Stimulated activated effector memory CD8-positive, alpha-beta T cell treated with anti-CD3 and anti-CD28 coated beads, Interleukin-12 subunit alpha, Interleukin-12 subunit beta, amount 100 ng/mL, for 72 hours (primary cell): ENCODE data around the gene PAQR4.

Source experiments
- ATAC-seq: fragments of 150-1000 bp; cut with Tn5 transposase; 2 replicates; pipeline ENCODE4 v1.10.0; 2021
- DNase-seq, 2 donors: peaks; one replicate each; pipeline ENCODE4 v3.0.0; 2021 to 2022; ENCODE audit warnings: low spot score in 2 of 2
- H3K27ac Mint-ChIP-seq: one replicate; pipeline ENCODE4 v1.8.0; 2022; ENCODE audit warnings: mild to moderate bottlenecking, mixed read lengths
- H3K36me3 Mint-ChIP-seq: one replicate; pipeline ENCODE4 v1.8.0; 2022; ENCODE audit warnings: mild to moderate bottlenecking, mixed read lengths
- H3K4me1 Mint-ChIP-seq: one replicate; pipeline ENCODE4 v1.8.0; 2022; ENCODE audit warnings: mixed read lengths
- H3K4me3 Mint-ChIP-seq: one replicate; pipeline ENCODE4 v1.8.0; 2022; ENCODE audit warnings: mild to moderate bottlenecking, mixed read lengths
- H3K9me3 Mint-ChIP-seq: one replicate; pipeline ENCODE4 v1.8.0; 2022; ENCODE audit warnings: mixed read lengths

The PAQR4 gene

DNA sequence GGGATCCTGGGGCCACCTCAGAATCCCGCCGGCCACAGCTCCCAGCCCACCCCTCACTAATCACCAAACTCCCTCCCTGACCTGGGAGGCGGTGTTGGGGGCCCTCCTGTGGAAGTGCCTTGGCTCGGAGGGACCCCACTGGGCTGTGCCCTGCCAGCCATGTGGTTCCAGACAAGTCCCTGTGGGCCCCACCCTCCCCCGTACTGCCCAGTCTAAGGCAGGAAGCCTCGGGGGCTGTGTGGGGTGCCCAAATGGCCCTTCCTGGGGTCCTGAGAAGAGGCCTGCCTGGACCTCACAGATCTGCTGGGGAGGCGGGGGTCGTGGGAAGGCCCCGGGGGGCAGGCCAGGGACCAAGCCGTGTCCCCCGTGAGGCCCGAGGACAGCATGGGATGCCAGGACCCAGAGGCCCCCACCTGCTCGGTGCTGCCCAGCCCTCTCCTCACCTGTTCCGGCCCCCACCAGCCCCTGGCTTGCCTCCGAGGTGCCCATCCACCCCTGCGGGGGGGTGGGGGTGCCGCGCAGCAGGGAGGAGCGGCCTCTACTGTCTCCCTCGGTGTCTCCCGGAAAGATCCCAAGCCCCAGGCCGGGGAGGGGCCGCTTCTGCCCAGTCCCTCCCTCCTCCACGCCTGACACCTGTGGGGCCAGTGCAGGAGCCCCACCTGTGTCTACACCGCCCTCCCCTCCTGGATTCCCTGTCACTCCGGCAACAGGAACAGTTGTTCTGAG, 14.3 kb upstream of the PAQR4 start:
- Mint-ChIP-seq H3K27ac (no peak overlapping the region), H3K4me1 (no peaks in the 10 kb centered on the region), H3K4me3 (no peak overlapping the region), H3K9me3 (no peaks in the 10 kb centered on the region), H3K36me3 (peaks cover 4% of the 10 kb centered on the region)
- no peak for DNase-seq
- ATAC-seq = no peak

DNA sequence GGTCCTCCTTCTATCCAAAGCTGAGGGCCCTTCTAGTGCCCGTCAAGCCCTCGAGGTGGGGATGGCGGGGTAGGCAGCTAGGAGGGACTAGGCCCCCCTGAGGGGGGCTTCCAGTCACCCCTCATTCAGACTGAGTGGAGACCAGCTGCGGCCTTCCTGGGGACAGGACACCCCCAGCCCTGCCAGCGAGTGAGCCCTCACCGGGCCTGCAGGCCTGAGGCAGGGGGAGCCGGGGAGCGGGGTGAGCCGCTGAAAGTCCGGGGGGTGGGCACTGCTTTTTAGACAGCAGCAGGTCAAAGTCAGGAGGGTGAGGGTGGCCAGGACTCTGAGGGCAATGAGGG, 13.7 kb upstream of the PAQR4 start:
- peaks cover 8% of the 10 kb centered on the region for H3K36me3 Mint-ChIP-seq
- no peaks in the 10 kb centered on the region for H3K4me1 Mint-ChIP-seq
- H3K27ac Mint-ChIP-seq = no peak overlapping the region
- DNase-seq (no peak), ATAC-seq (no peak)
- H3K9me3 Mint-ChIP-seq = no peaks in the 10 kb centered on the region
- H3K4me3 Mint-ChIP-seq = no peak overlapping the region

DNA sequence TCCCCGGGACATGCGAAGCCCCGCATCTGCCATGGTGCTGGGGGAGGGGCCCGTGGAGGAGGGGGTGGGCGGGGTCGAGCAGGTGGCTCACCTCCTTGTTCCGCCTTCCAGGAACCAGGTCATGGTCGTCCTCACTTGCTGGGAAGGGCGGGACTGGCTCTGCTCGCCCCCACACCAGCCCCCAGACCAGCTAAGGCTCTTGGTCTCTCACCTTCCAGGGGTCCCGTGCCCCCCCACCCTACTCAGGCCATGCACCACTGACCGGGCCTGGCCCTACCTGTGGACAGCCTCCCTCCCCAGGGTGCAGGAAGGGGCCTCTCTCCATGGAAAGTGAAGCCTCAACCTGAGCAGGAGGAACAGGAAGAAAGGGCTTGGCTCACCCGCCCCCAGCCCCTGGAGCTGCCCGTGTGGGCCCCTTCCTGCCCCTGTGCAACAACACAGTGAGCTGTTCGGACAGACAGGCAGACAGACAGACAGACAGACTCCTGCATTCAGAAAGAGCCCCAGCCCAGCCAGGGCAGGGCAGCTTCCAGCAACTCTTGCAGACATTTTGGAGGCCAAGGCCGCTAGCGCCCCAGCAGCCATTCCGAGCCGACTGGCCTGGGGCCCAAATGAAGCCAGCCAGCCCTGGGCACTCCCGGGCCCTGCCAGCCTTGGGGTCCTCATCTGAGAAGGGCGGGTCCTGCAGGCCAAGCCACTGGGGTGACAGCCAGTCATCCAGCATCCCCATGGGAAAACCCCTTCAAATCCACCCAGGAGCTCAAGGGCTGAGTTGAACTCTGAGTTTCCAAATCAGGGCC, 13.2 kb upstream of the PAQR4 start:
- H3K9me3 Mint-ChIP-seq = no peaks in the 10 kb centered on the region
- DNase-seq (no peak), ATAC-seq (peak; percentile 4)
- no peak overlapping the region for H3K27ac Mint-ChIP-seq
- no peaks in the 10 kb centered on the region for H3K4me1 Mint-ChIP-seq
- no peak overlapping the region for H3K4me3 Mint-ChIP-seq
- H3K36me3 Mint-ChIP-seq = peaks cover 8% of the 10 kb centered on the region

DNA sequence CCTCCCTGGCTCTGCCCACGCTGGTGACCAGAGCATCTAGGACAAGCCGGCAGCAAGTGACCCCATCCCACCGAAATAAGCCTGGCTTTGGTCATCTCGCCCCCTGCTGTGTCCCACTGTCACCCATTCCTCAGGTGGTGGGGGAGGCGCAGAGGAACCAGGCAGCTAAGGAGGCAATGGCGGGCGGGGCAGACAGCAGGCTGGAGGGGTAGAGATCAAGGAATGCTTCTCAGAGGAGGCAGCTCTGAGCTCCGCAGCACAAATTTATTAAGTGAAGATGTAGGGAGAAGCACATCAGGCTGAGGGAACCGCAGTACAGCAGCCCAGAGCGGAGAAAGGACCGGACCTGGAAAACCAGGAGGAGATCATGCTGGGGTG, 12.6 kb upstream of the PAQR4 start:
- H3K27ac Mint-ChIP-seq = no peak overlapping the region
- H3K4me3 Mint-ChIP-seq = no peak overlapping the region
- H3K4me1 Mint-ChIP-seq = peaks cover 2% of the 10 kb centered on the region
- ATAC-seq = no peak
- H3K9me3 Mint-ChIP-seq = no peaks in the 10 kb centered on the region
- DNase-seq = no peak
- H3K36me3 Mint-ChIP-seq = peaks cover 8% of the 10 kb centered on the region

DNA sequence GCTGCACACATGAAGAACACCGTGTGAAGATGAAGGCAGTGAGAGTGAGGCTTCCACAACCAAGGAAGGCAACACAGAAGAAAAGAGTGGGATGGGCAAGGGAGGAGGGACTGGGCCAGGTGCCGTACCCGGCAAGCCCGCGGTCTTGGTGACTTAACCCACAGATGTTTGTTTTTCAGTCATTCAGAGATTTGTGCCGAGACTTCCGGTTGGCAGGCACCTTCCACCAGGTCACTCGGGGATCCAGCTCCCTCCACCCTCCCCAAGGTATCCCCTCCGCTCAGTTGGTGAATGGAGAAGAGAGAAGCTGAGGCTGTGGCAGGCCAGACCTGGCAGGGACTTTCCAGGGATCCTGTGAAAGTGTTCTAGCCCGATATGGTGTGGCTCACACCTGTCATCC, 9.9 kb upstream of the PAQR4 start:
- peaks cover 8% of the 10 kb centered on the region for H3K36me3 Mint-ChIP-seq
- ATAC-seq (no peak), DNase-seq (no peak)
- no peaks in the 10 kb centered on the region for H3K9me3 Mint-ChIP-seq
- no peak overlapping the region for H3K4me3 Mint-ChIP-seq
- peaks cover 15% of the 10 kb centered on the region for H3K4me1 Mint-ChIP-seq
- H3K27ac Mint-ChIP-seq = no peak overlapping the region

DNA sequence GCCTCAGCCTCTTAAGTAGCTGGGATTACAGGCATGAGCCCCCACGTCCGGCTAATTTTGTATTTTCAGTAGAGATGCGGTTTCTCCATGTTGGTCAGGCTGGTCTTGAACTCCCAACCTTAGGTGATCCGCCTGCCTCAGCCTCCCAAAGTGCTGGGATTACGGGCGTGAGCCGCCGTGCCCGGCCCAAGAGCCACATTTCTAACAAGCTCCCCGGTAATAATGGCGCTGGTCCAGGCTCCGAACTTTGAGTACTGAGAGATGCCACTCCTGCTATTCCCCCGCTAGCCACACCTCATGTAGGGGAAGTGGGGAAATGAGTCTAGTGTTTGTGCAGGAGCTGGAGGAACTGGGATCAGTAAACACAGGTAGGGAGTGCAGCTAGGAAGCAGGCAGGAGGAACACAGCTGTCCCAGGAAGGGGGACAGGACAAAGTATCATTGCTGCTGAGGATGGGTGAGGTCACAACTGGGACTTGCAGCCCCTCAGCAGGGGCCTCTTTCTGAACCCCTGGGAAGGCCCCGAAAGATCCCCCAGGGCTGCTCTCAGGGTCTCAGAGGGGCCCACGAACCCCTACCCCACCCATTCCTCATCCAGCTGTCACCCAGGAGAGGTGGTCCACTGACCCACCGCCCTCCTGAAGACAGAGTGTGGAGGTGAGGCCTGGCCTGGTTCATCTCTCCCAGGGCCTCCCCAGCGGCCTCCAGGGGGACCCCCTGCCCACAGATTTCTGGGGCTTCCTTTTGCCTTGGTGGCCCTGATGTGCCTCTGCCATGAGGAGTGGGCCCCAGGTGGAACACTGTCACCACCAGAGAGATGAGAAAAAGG, 8.8 kb upstream of the PAQR4 start:
- no peaks in the 10 kb centered on the region for H3K9me3 Mint-ChIP-seq
- peaks cover 8% of the 10 kb centered on the region for H3K36me3 Mint-ChIP-seq
- H3K27ac Mint-ChIP-seq = no peak overlapping the region
- H3K4me3 Mint-ChIP-seq = no peak overlapping the region
- ATAC-seq (no peak), DNase-seq (no peak)
- peaks cover 23% of the 10 kb centered on the region for H3K4me1 Mint-ChIP-seq

DNA sequence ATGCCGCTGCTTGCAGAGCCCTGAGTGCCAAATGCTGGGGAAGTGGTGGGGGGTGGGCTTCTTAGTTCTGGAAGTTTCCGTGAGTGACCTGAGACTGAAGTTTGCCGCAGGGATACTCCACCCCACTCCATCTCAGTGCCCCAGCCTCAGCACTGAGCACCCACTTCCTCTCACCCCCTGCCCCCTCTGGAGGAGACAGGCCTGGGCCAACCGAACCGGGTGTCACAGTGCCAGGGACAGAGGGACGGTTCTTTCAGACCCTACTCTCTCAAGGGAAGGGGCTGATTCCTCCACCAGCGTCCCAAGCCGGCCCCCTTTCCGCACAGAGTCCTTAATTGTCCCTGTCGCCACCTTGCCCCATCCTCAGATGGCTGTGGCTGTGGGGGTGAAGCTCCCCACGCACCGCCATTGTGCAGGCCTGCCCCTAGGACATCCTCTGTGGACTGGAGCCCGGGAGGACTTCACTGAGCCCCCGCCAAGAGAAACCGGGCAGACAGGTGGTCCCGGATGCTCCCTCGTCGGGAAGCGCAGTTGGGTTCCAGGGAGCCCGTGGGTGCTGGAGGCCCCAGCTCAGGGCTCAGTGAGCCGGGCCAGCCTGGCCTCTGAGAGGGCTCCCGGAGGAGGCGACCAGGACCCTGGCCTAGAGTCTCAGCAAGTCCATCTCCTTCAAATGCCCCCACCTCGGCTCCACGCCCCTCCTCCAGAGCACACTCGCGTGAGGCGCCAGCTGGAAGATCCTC, 6.6 kb upstream of the PAQR4 start:
- Mint-ChIP-seq H3K36me3 (peaks cover 8% of the 10 kb centered on the region), H3K4me3 (peak overlapping the region; percentile 8), H3K27ac (no peak overlapping the region), H3K9me3 (no peaks in the 10 kb centered on the region), H3K4me1 (peaks cover 29% of the 10 kb centered on the region)
- ATAC-seq = no peak
- DNase-seq = peak in 1 of 2 donors; percentile 55

DNA sequence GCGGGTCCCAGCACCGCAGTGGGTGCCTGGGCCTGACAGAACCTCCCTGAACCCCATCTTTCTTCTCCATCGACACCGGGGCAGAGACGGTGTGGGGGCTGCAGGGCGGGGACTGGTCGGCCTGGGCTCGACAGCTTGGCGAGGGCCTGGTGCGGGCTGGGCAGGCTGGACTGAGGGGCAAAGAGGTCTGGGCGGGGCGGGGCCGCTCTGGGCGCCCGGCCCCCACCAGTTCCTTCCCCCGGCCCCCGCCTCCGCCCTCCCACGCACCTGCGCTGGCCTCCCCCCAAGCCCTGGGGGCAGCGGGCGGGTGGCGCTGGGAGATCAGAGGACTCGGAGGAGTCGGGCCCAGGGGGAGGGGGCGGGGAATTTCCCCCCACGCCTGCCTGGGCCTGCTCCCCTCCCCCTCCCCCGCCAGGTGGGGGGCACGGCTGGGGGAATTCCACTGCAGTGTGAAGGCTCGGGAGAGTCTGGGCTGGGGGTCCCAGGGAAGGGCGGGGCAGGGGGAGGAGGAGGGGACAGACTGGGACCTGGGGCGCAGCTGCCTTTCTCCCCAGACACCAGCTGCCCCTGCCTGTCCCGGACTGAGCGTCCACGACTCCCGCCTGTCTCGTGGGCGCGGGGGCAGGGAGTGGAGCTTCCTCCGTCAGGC, 6.0 kb upstream of the PAQR4 start:
- Mint-ChIP-seq H3K27ac (no peak overlapping the region), H3K4me1 (peaks cover 34% of the 10 kb centered on the region), H3K36me3 (peaks cover 8% of the 10 kb centered on the region), H3K9me3 (no peaks in the 10 kb centered on the region), H3K4me3 (peak overlapping the region; percentile 73)
- ATAC-seq (no peak), DNase-seq (peak in 1 of 2 donors; percentile 50)

DNA sequence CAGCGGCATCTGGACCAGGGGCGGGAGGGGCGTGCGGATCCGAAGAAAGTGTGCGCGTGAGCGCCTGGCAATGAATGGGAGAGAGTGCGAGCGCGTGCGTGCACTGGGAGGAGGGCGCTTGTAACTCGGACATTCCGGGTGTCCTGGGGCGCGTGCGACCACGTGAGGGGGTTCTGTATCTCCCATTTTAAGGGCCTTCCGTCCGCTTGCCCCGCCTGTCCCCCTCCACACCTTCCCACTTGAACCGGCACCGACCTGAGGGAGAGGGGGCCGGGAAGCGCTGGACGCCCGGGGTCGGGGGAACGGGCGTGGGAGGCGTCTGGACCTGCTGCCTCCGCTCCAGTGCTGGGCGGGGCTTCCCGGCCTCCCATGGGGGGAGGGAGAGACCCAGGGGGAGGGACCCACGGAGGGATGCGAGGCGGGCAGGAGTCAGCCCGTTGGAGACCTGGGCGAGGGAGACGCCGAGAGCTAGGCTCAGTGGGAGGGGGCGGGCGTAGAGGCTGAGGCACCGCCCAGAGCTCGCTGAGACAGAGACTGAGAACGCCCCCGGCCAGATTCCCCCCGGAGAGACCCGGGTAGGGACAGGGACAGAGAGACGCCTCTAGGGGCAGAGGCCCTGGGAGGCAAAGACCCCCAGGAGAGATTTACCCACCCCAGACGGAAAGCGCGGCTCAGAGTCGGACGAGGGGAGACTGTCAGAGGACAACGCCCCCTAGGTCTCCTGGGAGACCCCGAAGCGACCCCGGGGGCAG, 5.2 kb upstream of the PAQR4 start, which contains the start of gene KREMEN2:
KREMEN2 (plus strand) TSS at position 553 of the 752 bp plus-strand sequence. CDS start 246 bp downstream, outside the sequence.
- ATAC-seq (peak; percentile 4), DNase-seq (peak in 1 of 2 donors; percentile 68)
- Mint-ChIP-seq H3K27ac (no peak within 1 kb of the TSS), H3K4me1 (peaks cover 41% of the 10 kb centered on the region), H3K9me3 (no peaks in the 10 kb centered on the region), H3K36me3 (peaks cover 8% of the 10 kb centered on the region), H3K4me3 (peak within 1 kb of the TSS; percentile 73)

DNA sequence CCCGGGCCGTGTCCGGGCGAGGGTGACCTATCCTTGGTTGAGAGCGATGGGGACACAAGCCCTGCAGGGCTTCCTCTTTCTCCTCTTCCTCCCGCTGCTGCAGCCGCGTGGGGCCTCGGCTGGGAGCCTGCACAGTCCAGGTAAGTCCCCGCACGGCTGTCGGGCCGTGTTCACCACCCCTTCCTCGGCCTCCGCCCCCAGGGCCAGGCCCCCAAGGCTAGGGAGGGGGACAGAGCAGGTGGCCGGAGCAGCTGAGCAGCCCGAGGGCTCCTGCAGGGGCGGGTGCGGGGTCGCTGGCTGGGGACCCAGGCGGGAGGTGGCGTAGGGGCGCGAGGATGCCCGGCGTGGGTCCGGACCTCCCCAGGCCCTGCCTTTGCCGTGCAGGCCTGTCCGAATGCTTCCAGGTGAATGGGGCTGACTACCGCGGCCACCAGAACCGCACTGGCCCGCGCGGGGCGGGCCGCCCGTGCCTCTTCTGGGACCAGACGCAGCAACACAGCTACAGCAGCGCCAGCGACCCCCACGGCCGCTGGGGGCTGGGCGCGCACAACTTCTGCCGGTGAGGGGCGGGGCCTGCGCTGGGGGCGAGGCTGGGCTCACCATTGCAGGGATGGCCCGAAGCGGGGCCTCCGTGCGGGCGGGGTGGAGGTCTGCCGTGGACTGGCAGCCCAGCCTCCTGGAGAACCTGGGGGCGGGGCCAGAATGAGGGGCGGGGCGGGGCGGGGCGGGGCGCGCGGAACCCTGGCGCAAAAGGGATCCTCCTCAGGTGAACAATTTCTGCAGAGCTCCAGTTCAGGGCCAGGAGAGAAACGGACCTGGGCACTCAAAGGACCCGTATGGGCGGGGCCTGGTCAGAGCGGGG, 4.4 kb upstream of the PAQR4 start:
- H3K36me3 Mint-ChIP-seq = peaks cover 5% of the 10 kb centered on the region
- no peaks in the 10 kb centered on the region for H3K9me3 Mint-ChIP-seq
- H3K4me1 Mint-ChIP-seq = peaks cover 41% of the 10 kb centered on the region
- ATAC-seq (peak; percentile 25), DNase-seq (peak in 1 of 2 donors; percentile 79)
- peak overlapping the region; percentile 73 for H3K4me3 Mint-ChIP-seq
- H3K27ac Mint-ChIP-seq = no peak overlapping the region

DNA sequence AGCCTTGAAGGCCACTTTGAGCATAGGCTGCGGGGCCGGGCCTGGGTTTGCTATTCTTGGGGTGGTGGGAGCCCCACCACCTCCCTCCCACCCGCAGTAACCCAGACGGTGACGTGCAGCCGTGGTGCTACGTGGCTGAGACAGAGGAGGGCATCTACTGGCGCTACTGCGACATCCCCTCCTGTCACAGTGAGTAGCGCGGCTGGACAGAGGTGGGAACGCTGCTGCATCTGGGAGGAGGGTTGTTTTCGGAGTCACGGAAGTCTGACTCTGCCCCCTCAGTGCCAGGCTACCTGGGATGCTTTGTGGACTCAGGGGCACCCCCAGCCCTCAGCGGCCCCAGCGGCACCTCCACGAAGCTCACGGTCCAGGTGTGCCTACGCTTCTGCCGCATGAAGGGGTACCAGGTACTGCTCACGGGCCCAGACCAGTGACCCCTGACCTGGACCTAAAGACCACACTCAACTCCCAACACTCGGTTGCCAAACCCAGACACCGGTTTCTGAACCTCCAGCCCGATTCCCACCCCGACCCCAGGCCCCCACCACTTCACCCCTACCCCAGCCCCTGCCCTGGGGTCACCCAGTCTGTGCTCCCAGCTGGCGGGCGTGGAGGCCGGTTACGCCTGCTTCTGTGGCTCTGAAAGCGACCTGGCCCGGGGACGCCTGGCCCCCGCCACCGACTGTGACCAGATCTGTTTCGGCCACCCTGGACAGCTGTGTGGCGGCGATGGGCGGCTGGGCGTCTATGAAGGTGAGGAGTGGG, 2.9 kb upstream of the PAQR4 start:
- Mint-ChIP-seq H3K9me3 (no peaks in the 10 kb centered on the region), H3K36me3 (peaks cover 7% of the 10 kb centered on the region), H3K4me1 (peaks cover 52% of the 10 kb centered on the region), H3K27ac (no peak overlapping the region), H3K4me3 (peak overlapping the region; percentile 73)
- DNase-seq (no peak), ATAC-seq (no peak)

DNA sequence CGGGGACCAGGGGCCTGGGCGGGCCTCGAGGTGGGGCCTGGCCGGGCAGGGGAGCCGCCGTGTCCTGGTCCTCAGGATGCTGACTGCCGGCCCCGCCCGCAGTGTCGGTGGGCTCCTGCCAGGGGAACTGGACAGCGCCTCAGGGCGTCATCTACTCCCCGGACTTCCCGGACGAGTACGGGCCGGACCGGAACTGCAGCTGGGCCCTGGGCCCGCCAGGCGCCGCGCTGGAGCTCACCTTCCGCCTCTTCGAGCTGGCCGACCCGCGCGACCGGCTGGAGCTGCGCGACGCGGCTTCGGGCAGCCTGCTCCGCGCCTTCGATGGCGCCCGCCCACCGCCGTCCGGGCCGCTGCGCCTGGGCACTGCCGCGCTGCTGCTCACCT, 2.3 kb upstream of the PAQR4 start:
- ATAC-seq (no peak), DNase-seq (no peak)
- no peak overlapping the region for H3K27ac Mint-ChIP-seq
- no peak overlapping the region for H3K4me3 Mint-ChIP-seq
- H3K9me3 Mint-ChIP-seq = no peaks in the 10 kb centered on the region
- peaks cover 49% of the 10 kb centered on the region for H3K4me1 Mint-ChIP-seq
- peaks cover 13% of the 10 kb centered on the region for H3K36me3 Mint-ChIP-seq

DNA sequence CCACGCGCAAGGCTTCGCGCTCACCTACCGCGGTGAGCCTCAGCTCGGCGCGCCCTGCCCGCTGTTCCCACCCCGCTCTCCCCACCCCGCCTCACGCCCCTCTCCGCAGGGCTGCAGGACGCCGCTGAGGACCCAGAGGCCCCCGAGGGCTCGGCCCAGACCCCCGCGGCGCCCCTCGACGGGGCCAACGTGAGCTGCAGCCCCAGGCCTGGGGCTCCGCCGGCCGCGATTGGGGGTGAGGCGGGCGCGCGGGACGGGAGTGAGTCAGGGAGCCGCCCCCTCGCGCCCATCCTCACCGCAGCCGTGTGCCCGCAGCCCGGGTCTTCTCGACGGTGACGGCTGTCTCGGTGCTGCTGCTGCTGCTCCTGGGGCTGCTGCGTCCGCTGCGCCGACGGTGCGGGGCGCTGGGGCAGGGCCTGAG, 1.9 kb upstream of the PAQR4 start:
- peaks cover 17% of the 10 kb centered on the region for H3K36me3 Mint-ChIP-seq
- peaks cover 50% of the 10 kb centered on the region for H3K4me1 Mint-ChIP-seq
- no peak overlapping the region for H3K4me3 Mint-ChIP-seq
- DNase-seq = no peak
- H3K27ac Mint-ChIP-seq = no peak overlapping the region
- H3K9me3 Mint-ChIP-seq = no peaks in the 10 kb centered on the region
- no peak for ATAC-seq
